ENCODE results near the gene DLGAP1. TPM values are rescaled to one million over a fixed set of nuclear protein-coding genes. Genes with fewer than 3 reads are reported as not detected.

The DLGAP1 gene
- total RNA-seq, 1 donor from 2014 or later, result 0.63 TPM

GRCh38 chr18:4237664-4238041 lies 217.5 kb downstream of the DLGAP1 start:
- no peak for TF ChIP-seq CTCF (conservative IDR thresholded peaks at IDR 0.05; ENCODE audit: low read depth, low read length)
- no peak for DNase-seq (ENCODE audit: low read depth)
- no peak overlapping the region for H3K4me3 ChIP-seq (ENCODE audit: low read depth, low read length)

- DNase-seq (ENCODE audit: low read depth), result no peak
- no peak overlapping the region for H3K4me3 ChIP-seq (ENCODE audit: low read depth, low read length)
- TF ChIP-seq CTCF (conservative IDR thresholded peaks at IDR 0.05; ENCODE audit: low read depth, low read length), result no peak
These were observed 218.0 kb downstream of the DLGAP1 start for GRCh38 chr18:4236940-4237663.

- no peak for DNase-seq (ENCODE audit: low read depth)
- no peak for TF ChIP-seq CTCF (conservative IDR thresholded peaks at IDR 0.05; ENCODE audit: low read depth, low read length)
- H3K4me3 ChIP-seq (ENCODE audit: low read depth, low read length), result no peak overlapping the region
These were observed 221.6 kb downstream of the DLGAP1 start for GRCh38 chr18:4233468-4233867.

- TF ChIP-seq CTCF (conservative IDR thresholded peaks at IDR 0.05; ENCODE audit: low read depth, low read length), result no peak
- no peak overlapping the region for H3K4me3 ChIP-seq (ENCODE audit: low read depth, low read length)
- no peak for DNase-seq (ENCODE audit: low read depth)
These were observed 222.5 kb downstream of the DLGAP1 start for GRCh38 chr18:4232656-4233055.

GRCh38 chr18:4231260-4231659 lies 223.8 kb downstream of the DLGAP1 start:
- DNase-seq (ENCODE audit: low read depth), result no peak
- no peak for TF ChIP-seq CTCF (conservative IDR thresholded peaks at IDR 0.05; ENCODE audit: low read depth, low read length)
- H3K4me3 ChIP-seq (ENCODE audit: low read depth, low read length), result no peak overlapping the region

- TF ChIP-seq CTCF (conservative IDR thresholded peaks at IDR 0.05; ENCODE audit: low read depth, low read length), result no peak
- no peak overlapping the region for H3K4me3 ChIP-seq (ENCODE audit: low read depth, low read length)
- DNase-seq (ENCODE audit: low read depth), result no peak
These were observed 224.5 kb downstream of the DLGAP1 start for GRCh38 chr18:4230450-4231168.
